Caco-2 (cell line): ENCODE data around the gene TBC1D2B. TPM values are rescaled to one million over a fixed set of nuclear protein-coding genes. Genes with fewer than 3 reads are reported as not detected.
A peak's percentile ranks its signal among the peaks of the same experiment; 100 is the strongest.
"Not testable (repeated sequence)": the region's sequence is repeated elsewhere in the genome, so short reads cannot be mapped to it uniquely, and the experiment has no call there.

ENCODE experiments used
- BruUV-seq: library from RNA; stranded (reverse); fragments of 400-500 nt; replicated peaks from 2 replicates; lab custom pipeline; 2021; lab: Mats Ljungman, UMichigan
- CTCF ChIA-PET: fragments of 300-600 bp; sonication (Branson Sonifier 250); formaldehyde crosslinking; loops from one replicate; lab custom pipeline; 2022; ENCODE audit warnings: antibody characterized with exemption; lab: Charles Lee
- POLR2A ChIA-PET: fragments of 300-600 bp; sonication (Branson Sonifier 250); formaldehyde crosslinking; loops from one replicate; lab custom pipeline; 2022; ENCODE audit warnings: antibody characterized with exemption; lab: Charles Lee
- DNase-seq, 2 experiments: peaks; one replicate each; pipeline versions ENCODE4 v3.0.0 to v3.0.0-alpha.2; 2020 to 2022
- H3K27me3 ChIP-seq: replicated peaks from 2 replicates; pipeline ENCODE4 v1.6.0; 2011; ENCODE audit warnings: low read length; ENCODE audit not compliant: control insufficient read depth, insufficient read depth
- H3K36me3 ChIP-seq: 2 replicates; pipeline ENCODE4 v1.5.1; 2011; ENCODE audit warnings: low read length; ENCODE audit not compliant: control insufficient read depth, insufficient read depth
- H3K4me1 ChIP-seq: fragments of 250-450 bp; sonication (Bioruptor Pico); 2 replicates; pipeline ENCODE4 v1.5.1; 2020; ENCODE audit warnings: mild to moderate bottlenecking
- H3K4me3 ChIP-seq: 2 replicates; pipeline ENCODE4 v1.5.1; 2011; ENCODE audit warnings: low read depth, mild to moderate bottlenecking, control low read depth, low read length
- H3K9me3 ChIP-seq: fragments of 250-450 bp; sonication (Bioruptor Pico); 2 replicates; pipeline ENCODE4 v1.5.1; 2020; ENCODE audit warnings: mild to moderate bottlenecking, moderate library complexity
- H3K27ac Mint-ChIP-seq: one replicate; pipeline ENCODE4 v1.8.0; 2022; ENCODE audit warnings: mixed read lengths; ENCODE audit not compliant: unreplicated experiment
- H3K27me3 Mint-ChIP-seq: one replicate; pipeline ENCODE4 v1.8.0; 2022; ENCODE audit warnings: mixed read lengths; ENCODE audit not compliant: insufficient read depth, unreplicated experiment
- H3K36me3 Mint-ChIP-seq: one replicate; pipeline ENCODE4 v1.8.0; 2022; ENCODE audit warnings: mild to moderate bottlenecking, mixed read lengths; ENCODE audit not compliant: insufficient read depth, unreplicated experiment
- H3K4me1 Mint-ChIP-seq: one replicate; pipeline ENCODE4 v1.8.0; 2022; ENCODE audit warnings: low read depth, mixed read lengths; ENCODE audit not compliant: unreplicated experiment
- H3K4me3 Mint-ChIP-seq: one replicate; pipeline ENCODE4 v1.8.0; 2022; ENCODE audit warnings: mild to moderate bottlenecking, moderate library complexity, mixed read lengths; ENCODE audit not compliant: unreplicated experiment
- H3K9me3 Mint-ChIP-seq: one replicate; pipeline ENCODE4 v1.8.0; 2022; ENCODE audit warnings: mixed read lengths; ENCODE audit not compliant: unreplicated experiment
- CTCF ChIP-seq, 2 experiments: fragments of 200-600 bp in 1 of 2; IDR thresholded peaks; 1 replicate in 1 of 2; 2 replicates in 1 of 2; pipeline versions ENCODE4 v1.5.1 to v1.8.0; 2011 to 2022; ENCODE audit warnings: antibody characterized with exemption in 1 of 2, control low read depth in 1 of 2, inconsistent platforms in 1 of 2, low read depth in 1 of 2, low read length in 1 of 2, mild to moderate bottlenecking in 1 of 2, moderate library complexity in 1 of 2; ENCODE audit not compliant: insufficient read depth in 1 of 2, severe bottlenecking in 1 of 2, unreplicated experiment in 1 of 2
- intact Hi-C: fragments of 100-400 bp; cut with micrococcal nuclease; formaldehyde crosslinking; loops from one replicate; pipeline ENCODE4 v1.10.0; 2022; ENCODE audit not compliant: unreplicated experiment
- total RNA-seq: library from RNA; stranded (reverse); gene quantifications from 2 replicates; pipeline ENCODE4 v1.2.3, GENCODE V29; 2022

TBC1D2B gene
- total RNA-seq, 1 experiment from 2014 or later = 18.3 TPM

GRCh38 chr15:78000091-78000926 lies 77.2 kb downstream of the TBC1D2B start:
- no peak overlapping the region for H3K4me3 Mint-ChIP-seq
- no peaks in the 10 kb centered on the region; the same call in 1 of the 2 replicates for H3K36me3 ChIP-seq
- CTCF ChIA-PET = interaction anchor here (0.6 to 1.8 kb wide), 2 partner anchors 108 to 750 kb away, joined by 3 to 12 read pairs; no protein-coding TSS in a partner anchor

GRCh38 chr15:77999486-77999885 lies 78.0 kb downstream of the TBC1D2B start:
- no peak overlapping the region for H3K4me3 ChIP-seq
- H3K27ac Mint-ChIP-seq = no peak overlapping the region
- no peaks in the 10 kb centered on the region for H3K27me3 ChIP-seq
- no peaks in the 10 kb centered on the region for H3K4me1 Mint-ChIP-seq
- no peaks in the 10 kb centered on the region for H3K36me3 ChIP-seq
- POLR2A ChIA-PET = no interaction called here
- H3K4me1 ChIP-seq = no peaks in the 10 kb centered on the region
- no peaks in the 10 kb centered on the region for H3K9me3 Mint-ChIP-seq
- intact Hi-C loops = no loop called here
- no peak overlapping the region for H3K4me3 Mint-ChIP-seq
- no peaks in the 10 kb centered on the region for H3K9me3 ChIP-seq
- TF ChIP-seq CTCF (IDR thresholded peaks at IDR 0.05; ENCODE audit: insufficient read depth in 1 of 2, low read depth in 1 of 2, low read length in 1 of 2, severe bottlenecking in 1 of 2, unreplicated experiment in 1 of 2) = no peak
- no peaks in the 10 kb centered on the region for H3K27me3 Mint-ChIP-seq
- CTCF ChIA-PET = interaction anchor here (1.8 kb wide), 1 partner anchor 109 kb away, joined by 12 read pairs; no protein-coding TSS in a partner anchor
- H3K36me3 Mint-ChIP-seq = peaks cover 28% of the 10 kb centered on the region
- no peak for DNase-seq
- BruUV-seq = no TSS peak

More at GRCh38 chr15:78000091-78000926, 77.2 kb downstream of the TBC1D2B start:
- Mint-ChIP-seq H3K27ac (no peak overlapping the region), H3K36me3 (peaks cover 28% of the 10 kb centered on the region), H3K4me1 (no peaks in the 10 kb centered on the region), H3K9me3 (no peaks in the 10 kb centered on the region), H3K27me3 (no peaks in the 10 kb centered on the region)
- TF ChIP-seq CTCF (IDR thresholded peaks at IDR 0.05; ENCODE audit: insufficient read depth in 1 of 2, low read depth in 1 of 2, low read length in 1 of 2, severe bottlenecking in 1 of 2, unreplicated experiment in 1 of 2) = peak; percentile 28 to 29
- H3K27me3 ChIP-seq = no peaks in the 10 kb centered on the region
- no peaks in the 10 kb centered on the region for H3K4me1 ChIP-seq
- peak; percentile 59 to 61 for DNase-seq
- intact Hi-C loops = loop anchor here (1.0 kb wide), 1 partner anchor 108 kb away; no protein-coding TSS in a partner anchor
- BruUV-seq = no TSS peak
- POLR2A ChIA-PET = no interaction called here
- H3K9me3 ChIP-seq = no peaks in the 10 kb centered on the region
- no peak overlapping the region for H3K4me3 ChIP-seq

- Histone ChIP-seq H3K27me3 (no peaks in the 10 kb centered on the region), H3K36me3 (no peaks in the 10 kb centered on the region), H3K9me3 (no peaks in the 10 kb centered on the region), H3K4me1 (no peaks in the 10 kb centered on the region), H3K4me3 (no peak overlapping the region)
- DNase-seq = no peak
- H3K27ac Mint-ChIP-seq = no peak overlapping the region
- ChIA-PET CTCF (no interaction called here), POLR2A (no interaction called here)
- H3K9me3 Mint-ChIP-seq = no peaks in the 10 kb centered on the region
- H3K36me3 Mint-ChIP-seq = peaks cover 28% of the 10 kb centered on the region
- BruUV-seq = no TSS peak
- TF ChIP-seq CTCF (IDR thresholded peaks at IDR 0.05; ENCODE audit: insufficient read depth in 1 of 2, low read depth in 1 of 2, low read length in 1 of 2, severe bottlenecking in 1 of 2, unreplicated experiment in 1 of 2) = no peak
- H3K4me3 Mint-ChIP-seq = no peak overlapping the region
- H3K4me1 Mint-ChIP-seq = no peaks in the 10 kb centered on the region
- no peaks in the 10 kb centered on the region for H3K27me3 Mint-ChIP-seq
- intact Hi-C loops = no loop called here
These were observed 78.9 kb downstream of the TBC1D2B start for GRCh38 chr15:77998592-77998991.

- H3K9me3 Mint-ChIP-seq, BruUV-seq, H3K4me1 ChIP-seq, H3K36me3 ChIP-seq, POLR2A ChIA-PET, H3K27ac Mint-ChIP-seq, H3K4me1 Mint-ChIP-seq, H3K27me3 Mint-ChIP-seq, intact Hi-C loops, H3K4me3 Mint-ChIP-seq, H3K27me3 ChIP-seq, CTCF ChIA-PET, DNase-seq, H3K4me3 ChIP-seq, H3K9me3 ChIP-seq: not testable (repeated sequence)
- peaks cover 25% of the 10 kb centered on the region for H3K36me3 Mint-ChIP-seq
These were observed 79.6 kb downstream of the TBC1D2B start for GRCh38 chr15:77997761-77998554.
